PC-9 (cell line): ENCODE measurements around the gene GRPEL2. TPM values are rescaled to one million over a fixed set of nuclear protein-coding genes. Genes with fewer than 3 reads are reported as not detected.

Experiments used
- BruUV-seq: library from RNA; stranded (reverse); fragments of 400-500 nt; replicated peaks from 2 replicates; lab custom pipeline; 2021; lab: Mats Ljungman, UMichigan
- CTCF ChIA-PET: fragments of 300-600 bp; sonication (Branson Sonifier 250); formaldehyde crosslinking; loops from one replicate; lab custom pipeline; 2022; ENCODE audit warnings: antibody characterized with exemption; lab: Charles Lee
- POLR2A ChIA-PET: fragments of 300-600 bp; sonication (Branson Sonifier 250); formaldehyde crosslinking; loops from one replicate; lab custom pipeline; 2022; ENCODE audit warnings: antibody characterized with exemption; ENCODE audit not compliant: unreplicated experiment; lab: Charles Lee
- DNase-seq, 2 experiments: peaks; one replicate each; pipeline versions ENCODE4 v3.0.0 to v3.0.0-alpha.2; 2015 to 2022; ENCODE audit warnings: mixed read lengths in 1 of 2
- H2AFZ ChIP-seq: fragments of 200-600 bp; sonication (generic); 2 replicates; pipeline ENCODE4 v1.8.1; 2017; ENCODE audit warnings: antibody characterized with exemption
- H3F3A ChIP-seq: fragments of 200-600 bp; sonication (generic); 2 replicates; pipeline ENCODE4 v1.8.1; 2017; ENCODE audit warnings: antibody characterized with exemption, mild to moderate bottlenecking, low read depth; ENCODE audit not compliant: insufficient read depth
- H3K27ac ChIP-seq: fragments of 200-600 bp; sonication (generic); 2 replicates; pipeline ENCODE4 v1.6.1; 2016; ENCODE audit warnings: mixed run types
- H3K27me3 ChIP-seq: fragments of 200-600 bp; sonication (generic); 2 replicates; pipeline ENCODE4 v1.6.1; 2016; ENCODE audit warnings: low read depth, mixed run types; ENCODE audit not compliant: insufficient read depth
- H3K36me3 ChIP-seq: fragments of 200-600 bp; sonication (generic); 2 replicates; pipeline ENCODE4 v1.6.1; 2016; ENCODE audit warnings: low read depth, mixed run types
- H3K4me1 ChIP-seq: fragments of 200-600 bp; sonication (generic); replicated peaks from 2 replicates; pipeline ENCODE4 v1.6.1; 2016; ENCODE audit warnings: mixed run types; ENCODE audit not compliant: insufficient read depth
- H3K4me2 ChIP-seq: fragments of 200-600 bp; sonication (generic); 2 replicates; pipeline ENCODE4 v1.6.1; 2017; ENCODE audit warnings: mixed run types
- H3K4me3 ChIP-seq: fragments of 200-600 bp; sonication (generic); 2 replicates; pipeline ENCODE4 v1.6.1; 2016; ENCODE audit warnings: mixed run types
- H3K79me2 ChIP-seq: fragments of 200-600 bp; sonication (generic); 2 replicates; pipeline ENCODE4 v1.6.1; 2017; ENCODE audit warnings: low read depth, mixed run types
- H3K9me2 ChIP-seq: fragments of 200-600 bp; sonication (generic); 2 replicates; pipeline ENCODE4 v1.8.1; 2017; ENCODE audit warnings: mild to moderate bottlenecking; ENCODE audit not compliant: insufficient read depth
- H3K9me3 ChIP-seq: fragments of 200-600 bp; sonication (generic); 2 replicates; pipeline ENCODE4 v1.8.1; 2016; ENCODE audit warnings: low read depth; ENCODE audit not compliant: insufficient read depth
- H4K20me1 ChIP-seq: fragments of 200-600 bp; sonication (generic); 2 replicates; pipeline ENCODE4 v1.8.1; 2017; ENCODE audit not compliant: insufficient read depth
- CTCF ChIP-seq: fragments of 200-600 bp; sonication (generic); conservative IDR thresholded peaks from 2 replicates; pipeline ENCODE4 v1.6.1; 2017; ENCODE audit warnings: mixed run types, antibody characterized with exemption, mild to moderate bottlenecking, moderate library complexity
- EZH2 ChIP-seq: fragments of 200-600 bp; sonication (generic); IDR thresholded peaks from 2 replicates; pipeline ENCODE4 v1.8.0; 2017; ENCODE audit warnings: antibody characterized with exemption, low read depth
- intact Hi-C: fragments of 100-400 bp; cut with micrococcal nuclease; formaldehyde crosslinking; loops from one replicate; pipeline ENCODE4 v1.10.0; 2022; ENCODE audit not compliant: unreplicated experiment
- total RNA-seq: library from RNA; stranded (reverse); gene quantifications from 2 replicates; pipeline ENCODE4 v1.2.3, GENCODE V29; 2021

GRPEL2 gene
- total RNA-seq, 1 experiment from 2014 or later: 32.4 TPM

GRCh38 chr5:149386166-149386565, 40.9 kb downstream of the GRPEL2 start:
- ChIA-PET CTCF (no interaction called here), POLR2A (no interaction called here)
- H3K4me1 ChIP-seq: no peaks in the 10 kb centered on the region
- no peaks in the 10 kb centered on the region for H3K9me2 ChIP-seq
- TF ChIP-seq CTCF (no peak), EZH2 (no peak)
- no peak overlapping the region for H2AFZ ChIP-seq
- H3K4me3 ChIP-seq: no peak overlapping the region
- H3K27me3 ChIP-seq: no peaks in the 10 kb centered on the region
- no peak overlapping the region for H3K27ac ChIP-seq
- no peaks in the 10 kb centered on the region for H3F3A ChIP-seq
- no peak for DNase-seq
- intact Hi-C loops: no loop called here
- no peaks in the 10 kb centered on the region for H3K79me2 ChIP-seq
- H3K4me2 ChIP-seq: no peak overlapping the region
- H3K9me3 ChIP-seq: no peaks in the 10 kb centered on the region
- BruUV-seq: no TSS peak
- H4K20me1 ChIP-seq: no peaks in the 10 kb centered on the region
- H3K36me3 ChIP-seq: no peaks in the 10 kb centered on the region

GRCh38 chr5:149387081-149387631, 41.9 kb downstream of the GRPEL2 start:
- no peak for DNase-seq
- no peak overlapping the region for H3K4me3 ChIP-seq
- H3K9me2 ChIP-seq: no peaks in the 10 kb centered on the region
- no peak overlapping the region for H3K27ac ChIP-seq
- no peak overlapping the region for H3K4me2 ChIP-seq
- H3F3A ChIP-seq: no peaks in the 10 kb centered on the region
- TF ChIP-seq CTCF: no peak
- H4K20me1 ChIP-seq: no peaks in the 10 kb centered on the region
- H2AFZ ChIP-seq: no peak overlapping the region
- ChIA-PET CTCF (no interaction called here), POLR2A (no interaction called here)
- intact Hi-C loops: no loop called here
- BruUV-seq: no TSS peak
- H3K79me2 ChIP-seq: no peaks in the 10 kb centered on the region
- H3K9me3 ChIP-seq: no peaks in the 10 kb centered on the region
- H3K36me3 ChIP-seq: no peaks in the 10 kb centered on the region
- H3K27me3 ChIP-seq: no peaks in the 10 kb centered on the region
- H3K4me1 ChIP-seq: no peaks in the 10 kb centered on the region

- no peaks in the 10 kb centered on the region for H3K27me3 ChIP-seq
- no peak overlapping the region for H3K4me3 ChIP-seq
- no TSS peak for BruUV-seq
- intact Hi-C loops: no loop called here
- no peak overlapping the region for H3K27ac ChIP-seq
- no peaks in the 10 kb centered on the region for H4K20me1 ChIP-seq
- no peak overlapping the region for H2AFZ ChIP-seq
- H3F3A ChIP-seq: no peaks in the 10 kb centered on the region
- no peak for TF ChIP-seq EZH2
- no peak for TF ChIP-seq CTCF
- no peak for DNase-seq
- H3K9me3 ChIP-seq: no peaks in the 10 kb centered on the region
- H3K79me2 ChIP-seq: no peaks in the 10 kb centered on the region
- H3K9me2 ChIP-seq: no peaks in the 10 kb centered on the region
- CTCF ChIA-PET: interaction anchor here (0.7 kb wide), 1 partner anchor 51 kb away, joined by 16 read pairs; no protein-coding TSS in a partner anchor
- no peaks in the 10 kb centered on the region for H3K4me1 ChIP-seq
- POLR2A ChIA-PET: interaction anchor here (0.5 kb wide), 1 partner anchor 30 kb away, joined by 4 read pairs; the partner anchor contains the start of gene PCYOX1L
- H3K4me2 ChIP-seq: no peak overlapping the region
- no peaks in the 10 kb centered on the region for H3K36me3 ChIP-seq
Observed at GRCh38 chr5:149387982-149388381, 42.7 kb downstream of the GRPEL2 start.
